GM21723 (cell line): ENCODE measurements around the gene SLC13A1.
"Not testable (repeated sequence)": the region's sequence is repeated elsewhere in the genome, so short reads cannot be mapped to it uniquely, and the experiment has no call there.

Experiments used
- ATAC-seq: cut with Tn5 transposase; IDR thresholded peaks from one replicate; pipeline ENCODE4 v1.9.1; 2021; ENCODE audit warnings: mild to moderate bottlenecking, moderate library complexity; ENCODE audit not compliant: unreplicated experiment

SLC13A1 gene

DNA sequence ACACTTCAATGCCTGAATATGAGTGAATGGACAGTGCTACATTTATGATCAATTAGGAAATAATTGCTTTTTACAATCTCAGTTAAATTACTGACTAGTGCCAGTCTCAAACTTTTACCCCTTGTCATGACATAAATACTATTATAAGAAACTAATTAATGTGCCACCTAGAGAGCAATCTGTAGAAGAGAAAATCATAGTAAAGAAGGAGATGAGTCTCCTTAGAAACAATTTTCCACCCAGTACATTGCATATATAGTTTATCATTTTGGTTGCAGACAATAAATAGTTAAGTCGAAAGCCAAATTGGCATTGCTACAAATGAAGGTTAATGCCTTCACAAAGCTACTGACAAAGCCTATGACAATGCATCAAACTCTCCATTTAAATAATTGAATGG is 68.6 kb downstream of the SLC13A1 start:
- no peak for ATAC-seq

DNA sequence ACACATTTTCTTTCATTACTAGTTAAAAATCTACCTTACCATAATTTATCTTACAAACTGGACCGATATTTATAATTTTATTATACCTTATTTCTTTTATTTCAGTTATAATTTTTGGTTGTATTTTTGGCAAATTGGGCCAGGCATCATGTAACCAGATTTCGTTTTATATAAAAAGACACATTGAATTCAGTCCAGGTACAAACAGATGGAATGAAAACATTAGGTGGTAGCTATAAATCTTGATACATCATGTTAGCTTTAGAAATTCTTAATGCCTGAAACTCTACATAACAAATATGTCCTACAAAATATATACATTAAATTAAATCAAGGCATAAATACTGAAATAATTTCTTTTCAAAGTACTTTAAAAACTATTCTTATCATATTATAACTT is 73.1 kb downstream of the SLC13A1 start:
- no peak for ATAC-seq

DNA sequence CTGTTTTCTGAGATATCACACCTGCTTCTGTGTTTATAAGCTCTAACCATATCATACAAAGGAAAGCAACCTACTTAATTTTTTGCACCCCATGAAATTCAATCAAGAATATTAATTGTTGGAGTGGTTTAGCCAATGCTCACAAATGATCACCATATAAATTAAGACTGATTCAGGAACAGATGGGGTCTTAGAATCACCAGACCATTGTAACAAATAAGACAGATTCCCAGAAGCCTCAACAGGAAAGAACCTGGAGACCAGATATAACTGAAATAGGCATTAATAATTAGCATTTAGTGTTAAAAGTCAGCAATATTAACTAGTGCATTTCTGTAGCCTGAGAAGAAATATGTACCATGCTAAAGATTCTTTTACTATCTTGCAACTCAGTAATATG is 73.6 kb downstream of the SLC13A1 start:
- no peak for ATAC-seq

DNA sequence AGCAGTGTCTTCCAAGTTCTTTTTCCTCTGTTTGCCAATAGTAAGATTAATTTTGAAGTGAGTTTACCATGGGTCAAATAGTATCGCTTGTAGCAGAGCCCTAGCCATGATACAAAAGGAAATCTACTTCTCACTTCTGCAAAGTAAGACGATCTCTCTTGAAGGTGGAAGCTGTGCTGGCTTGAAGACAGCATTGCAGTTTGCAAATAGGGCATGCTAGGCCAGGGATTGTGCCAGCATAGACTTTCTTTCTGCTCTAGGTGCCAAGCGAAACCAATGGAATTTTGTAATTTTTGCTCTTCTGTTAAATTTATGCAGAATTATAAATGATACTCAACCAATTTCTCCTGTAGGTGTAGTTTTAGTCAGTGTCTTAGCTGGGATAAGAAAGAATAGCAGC is 74.5 kb downstream of the SLC13A1 start:
- no peak for ATAC-seq

DNA sequence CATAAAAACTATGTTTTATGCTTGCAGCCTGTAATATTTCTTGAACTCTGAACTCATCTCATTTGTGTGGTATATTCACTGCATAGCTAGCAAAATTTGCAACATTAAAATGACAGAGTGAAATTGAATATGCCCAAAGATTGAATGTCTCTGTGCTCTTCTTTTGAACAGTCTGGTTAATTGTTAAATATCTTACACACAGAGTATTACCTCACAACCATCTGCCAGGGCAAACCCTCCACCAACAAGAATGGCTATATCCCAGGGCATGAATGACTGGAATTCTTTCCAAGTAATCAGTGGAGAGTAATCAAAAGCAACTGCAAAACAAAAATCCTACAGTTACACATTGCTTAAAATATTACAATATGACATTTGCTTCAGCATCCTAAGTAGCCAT is 76.9 kb downstream of the SLC13A1 start:
- no peak for ATAC-seq

DNA sequence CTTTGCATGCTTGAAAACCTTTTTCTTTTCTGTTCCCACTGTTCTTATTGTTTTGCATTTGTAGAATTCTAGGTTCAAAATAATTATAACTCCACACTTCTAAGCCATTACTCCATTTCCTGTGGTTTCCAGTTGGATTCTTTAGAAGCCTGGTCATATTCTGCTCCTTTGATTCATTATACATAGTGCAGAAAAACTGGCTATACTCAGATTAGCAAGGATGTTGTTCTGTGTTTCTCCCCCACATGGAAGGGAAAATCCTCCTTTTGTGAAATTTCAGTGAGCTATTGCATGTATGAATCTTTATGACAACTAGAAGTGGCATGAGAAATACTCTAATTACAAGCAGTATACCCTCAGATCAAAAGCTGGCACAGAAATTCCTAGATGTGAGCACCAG is 79.5 kb downstream of the SLC13A1 start:
- ATAC-seq: no peak

DNA sequence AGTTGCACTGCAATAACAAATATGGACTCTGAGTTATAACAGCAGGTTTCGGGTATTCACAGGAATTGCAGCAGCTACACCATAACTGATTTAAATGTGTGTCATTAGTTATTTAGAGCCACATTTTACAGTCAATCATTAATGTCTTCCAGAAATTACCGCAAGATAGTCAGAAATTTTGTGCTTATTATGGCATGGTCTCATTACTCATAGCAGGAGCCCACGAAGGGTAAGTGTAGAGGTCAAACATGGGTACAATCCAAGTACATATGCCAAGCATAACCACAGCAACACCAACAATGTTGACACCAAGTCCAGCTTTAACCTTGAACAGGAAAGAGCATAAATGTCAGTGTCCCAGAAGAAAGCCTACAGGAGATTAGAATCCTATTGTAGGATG is 84.4 kb downstream of the SLC13A1 start:
- ATAC-seq: no peak

DNA sequence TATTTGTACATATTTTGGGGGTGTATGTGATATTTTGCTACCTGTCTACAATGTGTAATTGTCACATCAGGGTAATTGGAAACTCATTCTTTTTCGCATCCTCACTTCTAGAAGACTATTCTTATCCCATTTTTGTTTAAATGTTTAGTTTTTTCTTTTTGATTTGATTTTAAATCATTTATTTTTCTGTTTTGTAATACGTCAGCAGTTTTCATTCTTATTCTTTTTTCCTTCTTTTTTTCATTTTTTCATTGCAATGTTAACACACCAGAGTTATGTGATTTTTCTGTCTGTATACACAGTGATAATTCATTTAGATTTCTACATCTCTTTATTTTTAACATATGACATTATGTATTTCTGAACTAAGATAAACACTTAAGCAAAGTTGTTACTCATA is 85.5 kb downstream of the SLC13A1 start:
- no peak for ATAC-seq

DNA sequence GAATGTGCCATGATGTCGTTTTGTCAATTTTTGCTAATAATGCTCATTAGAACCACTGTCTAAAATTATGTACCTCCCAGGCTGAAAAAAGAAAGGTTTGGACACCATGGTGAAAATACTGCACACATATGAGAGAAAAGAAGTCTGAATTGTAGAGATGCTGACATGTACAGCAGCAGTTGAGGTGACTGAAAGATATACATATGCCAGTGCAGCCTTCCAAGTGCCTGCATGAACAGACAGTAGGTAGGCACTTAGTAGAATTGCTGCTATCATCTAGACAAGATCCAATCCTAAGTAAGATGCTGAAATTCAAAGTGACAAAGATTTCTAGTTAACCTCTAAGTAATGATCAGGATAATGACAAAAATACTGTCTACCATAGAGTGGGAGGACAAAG is 86.9 kb downstream of the SLC13A1 start:
- ATAC-seq: no peak

DNA sequence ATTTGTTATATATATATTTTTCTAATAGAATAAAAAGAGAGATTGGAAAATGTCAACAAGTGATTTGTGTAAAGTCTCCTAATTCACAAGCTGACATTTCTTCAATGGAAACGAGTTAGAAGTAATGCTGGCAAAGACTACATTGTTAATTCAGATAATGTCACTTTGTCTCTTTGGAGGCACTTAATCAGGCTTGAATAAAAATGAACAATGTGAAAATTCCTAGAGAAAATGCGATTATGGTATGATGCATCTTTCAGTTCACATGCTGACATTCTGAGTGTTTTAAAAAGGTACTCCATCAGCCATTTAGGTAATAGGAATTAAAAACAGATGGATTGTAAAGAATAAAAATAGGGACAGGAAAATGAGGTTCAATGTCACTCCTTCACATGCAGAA is 100.1 kb downstream of the SLC13A1 start:
- no peak for ATAC-seq

DNA sequence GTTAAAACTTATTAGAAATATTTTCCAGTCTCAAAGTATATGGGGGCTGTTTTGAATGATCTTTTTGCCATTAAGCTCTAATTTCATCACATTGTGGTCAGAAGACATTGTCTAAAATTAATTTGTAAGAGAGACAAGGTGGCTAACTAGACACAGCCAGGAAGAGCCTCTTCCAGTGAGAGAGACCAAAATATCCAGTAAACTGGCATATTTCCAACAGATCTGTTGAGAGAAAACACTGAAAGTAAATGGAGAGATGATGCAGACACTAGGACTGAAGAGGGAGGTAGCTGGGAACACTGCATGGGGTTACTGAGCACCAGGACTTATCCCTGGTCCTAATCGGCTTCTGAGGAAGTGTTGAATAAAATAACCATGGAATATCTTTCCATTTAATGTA is 102.8 kb downstream of the SLC13A1 start:
- ATAC-seq: no peak

DNA sequence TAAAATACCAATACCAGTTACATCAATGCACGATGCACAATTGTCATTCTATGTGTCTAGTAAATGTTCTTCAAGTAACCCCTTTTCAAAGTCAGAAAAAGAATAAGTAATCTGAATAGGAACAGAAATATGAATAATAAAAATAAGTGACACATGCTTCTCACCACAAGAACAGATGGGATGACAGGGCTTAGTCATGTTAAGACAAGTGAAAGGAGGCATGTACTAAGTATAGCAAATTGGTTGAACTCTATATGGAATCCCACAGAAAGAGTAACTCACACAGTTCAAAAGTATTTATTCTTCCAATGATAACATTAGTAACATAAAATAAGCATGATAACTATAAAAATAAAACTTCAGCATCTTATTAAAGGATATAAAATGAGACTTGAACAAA is 103.3 kb downstream of the SLC13A1 start:
- ATAC-seq: no peak

DNA sequence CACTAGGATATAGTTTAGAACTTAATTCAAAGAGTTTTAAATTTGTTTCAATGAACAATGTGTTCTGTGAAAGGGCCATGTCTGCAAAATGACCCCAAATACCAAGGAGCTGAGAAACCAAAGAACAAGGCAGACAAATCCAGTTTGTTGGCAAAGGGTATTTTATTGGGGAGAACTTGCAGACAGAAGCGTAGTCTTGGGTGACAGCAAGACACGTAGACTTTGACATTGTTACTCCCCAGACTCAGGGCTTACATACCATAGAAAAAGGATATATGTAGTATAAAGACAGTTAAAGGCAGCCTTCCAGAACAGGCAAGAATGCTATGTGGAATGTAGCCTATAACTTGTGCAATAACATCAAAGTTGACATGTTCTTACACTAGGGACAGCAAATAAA is 109.3 kb downstream of the SLC13A1 start:
- no peak for ATAC-seq

DNA sequence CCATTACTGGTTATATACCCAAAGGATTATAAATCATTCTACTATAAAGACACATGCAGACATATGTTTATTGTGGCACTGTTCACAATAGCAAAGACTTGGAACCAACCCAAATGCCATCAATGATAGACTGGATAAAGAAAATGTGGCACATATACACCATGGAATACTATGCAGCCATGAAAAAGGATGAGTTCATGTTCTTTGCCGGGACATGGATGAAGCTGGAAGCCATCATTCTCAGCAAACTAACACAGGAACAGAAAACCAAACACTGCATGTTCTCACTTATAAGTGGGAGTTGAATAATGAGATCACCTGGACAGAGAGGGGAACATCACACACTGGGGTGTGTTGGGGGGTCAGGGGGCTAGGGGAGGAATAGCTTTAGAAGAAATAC is 112.9 kb downstream of the SLC13A1 start:
- ATAC-seq: not testable (repeated sequence)

DNA sequence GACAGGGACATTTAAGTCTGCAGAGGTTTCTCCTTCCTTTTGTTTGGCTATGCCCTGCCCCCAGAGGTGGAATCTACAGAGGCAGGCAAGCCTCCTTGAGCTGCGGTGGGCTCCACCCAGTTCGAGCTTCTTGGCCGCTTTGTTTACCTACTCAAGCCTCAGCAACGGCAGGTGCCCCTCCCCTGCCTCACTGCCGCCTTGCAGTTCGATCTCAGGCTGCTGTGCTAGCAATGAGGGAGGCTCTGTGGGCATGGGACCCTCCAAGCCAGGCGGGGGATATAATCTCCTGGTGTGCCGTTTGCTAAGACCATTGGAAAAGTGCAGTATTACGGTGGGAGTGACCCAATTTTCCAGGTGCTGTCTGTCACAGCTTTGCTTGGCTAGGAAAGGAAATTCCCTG is 114.9 kb downstream of the SLC13A1 start:
- not testable (repeated sequence) for ATAC-seq

DNA sequence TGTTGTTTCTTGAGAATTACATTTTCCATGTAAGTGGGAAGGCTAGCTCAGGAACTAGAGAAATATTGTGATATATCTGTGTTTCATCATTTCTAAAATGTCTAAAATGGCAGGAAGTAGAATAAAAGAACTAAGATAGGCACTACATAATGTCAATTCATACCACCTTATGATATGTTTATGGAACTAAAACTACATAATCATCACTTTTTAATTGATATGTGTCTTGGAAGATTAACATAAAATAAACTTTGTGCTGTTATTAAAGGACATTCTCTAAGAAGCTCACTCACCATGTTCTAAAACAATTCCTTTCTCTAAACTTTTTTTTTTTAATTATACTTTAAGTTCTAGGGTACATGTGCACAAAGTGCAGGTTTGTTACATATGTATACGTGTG is 120.7 kb downstream of the SLC13A1 start:
- ATAC-seq: no peak

DNA sequence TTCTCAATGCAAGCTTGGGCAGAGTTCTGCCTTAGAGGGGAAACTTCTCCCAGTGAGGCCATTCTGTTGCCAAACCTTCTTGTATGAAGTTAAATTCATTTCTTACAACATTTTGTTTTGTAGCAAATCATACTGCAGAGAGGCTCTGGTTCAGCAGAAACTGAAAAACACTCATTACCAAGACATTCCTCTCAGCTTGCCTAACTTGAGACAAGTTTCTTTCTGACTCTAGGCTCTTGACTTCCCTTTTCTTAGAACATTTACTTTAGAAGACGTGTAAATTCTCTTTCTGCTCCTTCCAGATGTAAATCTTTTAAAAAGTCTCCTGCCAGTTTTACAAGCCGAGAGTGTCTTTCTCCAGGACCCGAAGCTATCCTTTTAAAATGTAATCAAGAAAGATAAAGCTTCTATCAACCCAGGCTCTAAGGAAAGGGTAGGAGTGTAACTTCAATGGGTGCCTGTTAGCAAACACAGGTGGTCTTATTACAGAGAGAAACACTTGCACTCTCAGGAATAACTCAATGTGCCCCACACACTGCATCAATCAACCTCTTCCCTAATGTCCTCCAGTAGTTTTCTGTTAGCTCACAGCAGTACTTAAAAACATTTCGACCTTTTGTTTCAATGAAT is 123.8 kb downstream of the SLC13A1 start:
- ATAC-seq: peak; percentile 61

DNA sequence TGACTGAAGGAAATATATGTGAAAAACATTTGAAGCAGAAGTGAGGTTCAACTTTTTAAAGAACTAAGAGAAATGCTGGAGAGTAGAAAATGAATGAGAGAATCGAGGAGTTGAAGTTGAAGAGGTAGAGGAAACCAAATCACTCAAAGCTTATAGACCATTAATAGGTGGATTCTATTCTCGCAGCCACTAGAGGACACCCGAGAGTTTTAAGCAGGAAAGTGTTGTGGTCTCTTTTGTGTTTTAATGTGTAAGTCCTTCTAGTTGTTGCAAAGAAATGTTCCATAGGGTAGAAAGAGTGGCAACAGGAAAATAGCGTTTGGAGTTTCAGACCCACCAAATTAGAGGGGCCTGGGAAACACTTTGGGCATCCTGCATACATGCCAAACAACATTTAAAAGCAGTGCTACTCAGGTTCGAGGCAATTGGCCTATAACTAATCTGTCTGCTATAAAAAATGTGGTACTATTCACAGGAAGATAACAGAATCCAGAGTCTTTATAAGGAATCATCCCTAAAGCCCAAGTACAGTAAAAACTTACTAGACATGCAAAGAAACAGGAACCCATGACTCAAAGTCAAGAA is 129.0 kb downstream of the SLC13A1 start:
- ATAC-seq: peak; percentile 55

DNA sequence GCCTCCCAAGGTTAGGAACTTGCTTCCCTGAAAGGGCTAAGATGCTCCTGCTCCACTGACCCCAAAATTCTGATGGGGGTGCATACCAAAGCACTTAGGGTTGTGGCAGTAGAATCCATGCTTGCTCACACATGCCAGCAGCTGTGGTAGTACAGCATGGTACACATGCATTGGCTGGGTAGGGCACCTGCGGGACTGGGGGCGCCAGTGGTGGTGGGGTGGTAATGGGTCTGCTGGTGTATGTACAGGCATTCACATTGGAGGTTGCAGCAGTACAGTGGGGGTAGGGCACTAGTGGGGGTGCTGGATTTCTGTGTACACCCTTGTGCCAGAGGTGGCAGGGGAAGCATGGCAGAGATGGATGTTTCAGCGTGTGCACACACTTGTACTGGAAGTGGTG is 132.0 kb downstream of the SLC13A1 start:
- ATAC-seq: no peak
